Measurements from ENCODE around the gene JAK1.

DNA sequence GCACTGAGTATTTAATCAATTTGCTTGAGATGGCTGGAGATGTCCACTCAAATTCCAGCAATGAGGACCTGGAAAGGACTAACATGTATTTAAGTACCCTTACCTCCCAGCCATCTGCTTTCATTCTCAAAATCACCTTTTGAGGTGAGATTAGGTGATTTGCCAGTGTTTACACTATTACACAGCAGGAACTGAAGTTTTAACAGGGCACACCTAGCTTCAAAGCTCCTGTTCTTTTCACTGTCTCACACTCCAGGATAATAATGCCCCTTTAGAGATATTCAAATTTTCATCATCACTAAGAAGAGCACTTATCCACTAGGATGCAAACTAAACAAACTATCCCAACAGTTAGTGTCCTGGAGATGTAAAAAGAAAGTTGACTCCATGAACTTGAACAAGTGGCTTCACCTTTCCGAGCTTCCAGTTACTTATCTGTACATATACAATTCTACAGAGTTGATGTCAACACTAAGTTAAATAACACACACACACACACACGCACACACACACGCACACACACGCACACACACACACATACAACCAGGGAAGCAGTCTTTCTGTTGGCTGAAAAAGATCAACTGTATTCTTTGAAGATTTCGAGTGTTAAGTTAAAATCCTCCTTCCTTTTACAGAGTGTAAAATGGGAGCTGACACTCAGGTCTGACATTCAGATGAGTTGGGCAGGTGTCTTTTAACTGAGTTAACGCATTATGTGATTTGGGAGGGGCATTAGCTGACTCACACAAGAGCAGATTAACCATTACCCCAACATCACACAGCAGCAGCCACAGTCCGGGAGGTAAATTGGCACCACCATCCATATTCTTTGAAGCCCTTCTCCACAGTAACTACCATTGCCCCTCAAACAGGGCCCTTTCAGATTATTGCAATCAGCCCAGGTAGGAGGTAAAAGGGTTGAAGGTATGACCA lies 15.5 kb upstream of the JAK1 start:
- TF ChIP-seq POLR2A (IDR thresholded peaks at IDR 0.05; ENCODE audit: low read depth, low read length) = no peak
- TF ChIP-seq POLR2AphosphoS5 (IDR thresholded peaks at IDR 0.05; ENCODE audit: low read depth, low read length) = no peak
- TF ChIP-seq TAF1 (IDR thresholded peaks at IDR 0.05; ENCODE audit: low read depth, low read length) = no peak
- no peak for TF ChIP-seq SPI1 (IDR thresholded peaks at IDR 0.05; ENCODE audit: low read depth, low read length)
- TF ChIP-seq PAX5 (IDR thresholded peaks at IDR 0.05; ENCODE audit: insufficient read depth, low read length, severe bottlenecking) = no peak
- no peak for TF ChIP-seq POU2F2 (IDR thresholded peaks at IDR 0.05; ENCODE audit: low read depth, low read length)

Data from GM12891 (cell line).